ENCODE results near the gene NMNAT1. TPM values are rescaled to one million over a fixed set of nuclear protein-coding genes. Genes with fewer than 3 reads are reported as not detected.
"Not testable (repeated sequence)": the region's sequence is repeated elsewhere in the genome, so short reads cannot be mapped to it uniquely, and the experiment has no call there.

The NMNAT1 gene
- total RNA-seq, 1 donor from 2014 or later = 7.6 TPM

GRCh38 chr1:9992910-9993309 is 49.6 kb downstream of the NMNAT1 start:
- DNase-seq (ENCODE audit: extremely low spot score in 2 of 2) = no peak
- H3K9me3 ChIP-seq = no peaks in the 10 kb centered on the region
- intact Hi-C loops (cut with DNase I) = loop anchor here (10.0 kb wide), 1 partner anchor 48 kb away; the partner anchor contains the start of genes LZIC and NMNAT1
- H3K4me1 ChIP-seq = peaks cover 12% of the 10 kb centered on the region
- H3K27ac ChIP-seq = no peak overlapping the region
- H3K27me3 ChIP-seq = no peaks in the 10 kb centered on the region
- no peak overlapping the region for H3K4me3 ChIP-seq
- H3K36me3 ChIP-seq = no peaks in the 10 kb centered on the region
- TF ChIP-seq, protein P1, sequence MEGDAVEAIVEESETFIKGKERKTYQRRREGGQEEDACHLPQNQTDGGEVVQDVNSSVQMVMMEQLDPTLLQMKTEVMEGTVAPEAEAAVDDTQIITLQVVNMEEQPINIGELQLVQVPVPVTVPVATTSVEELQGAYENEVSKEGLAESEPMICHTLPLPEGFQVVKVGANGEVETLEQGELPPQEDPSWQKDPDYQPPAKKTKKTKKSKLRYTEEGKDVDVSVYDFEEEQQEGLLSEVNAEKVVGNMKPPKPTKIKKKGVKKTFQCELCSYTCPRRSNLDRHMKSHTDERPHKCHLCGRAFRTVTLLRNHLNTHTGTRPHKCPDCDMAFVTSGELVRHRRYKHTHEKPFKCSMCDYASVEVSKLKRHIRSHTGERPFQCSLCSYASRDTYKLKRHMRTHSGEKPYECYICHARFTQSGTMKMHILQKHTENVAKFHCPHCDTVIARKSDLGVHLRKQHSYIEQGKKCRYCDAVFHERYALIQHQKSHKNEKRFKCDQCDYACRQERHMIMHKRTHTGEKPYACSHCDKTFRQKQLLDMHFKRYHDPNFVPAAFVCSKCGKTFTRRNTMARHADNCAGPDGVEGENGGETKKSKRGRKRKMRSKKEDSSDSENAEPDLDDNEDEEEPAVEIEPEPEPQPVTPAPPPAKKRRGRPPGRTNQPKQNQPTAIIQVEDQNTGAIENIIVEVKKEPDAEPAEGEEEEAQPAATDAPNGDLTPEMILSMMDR (IDR thresholded peaks at IDR 0.05) = no peak
- TF ChIP-seq POLR2AphosphoS5 (IDR thresholded peaks at IDR 0.05; ENCODE audit: insufficient read depth in 1 of 2, low read depth in 1 of 2) (no peak), POLR2A (IDR thresholded peaks at IDR 0.05) (no peak)

GRCh38 chr1:9993561-9994075 is 50.3 kb downstream of the NMNAT1 start:
- Histone ChIP-seq H3K4me1 (peaks cover 13% of the 10 kb centered on the region), H3K36me3 (no peaks in the 10 kb centered on the region), H3K27ac (no peak overlapping the region), H3K9me3 (no peaks in the 10 kb centered on the region), H3K4me3 (no peak overlapping the region), H3K27me3 (no peaks in the 10 kb centered on the region)
- no peak for DNase-seq (ENCODE audit: extremely low spot score in 2 of 2)
- intact Hi-C loops (cut with DNase I) = loop anchor here (10.0 kb wide), 1 partner anchor 49 kb away; the partner anchor contains the start of genes LZIC and NMNAT1
- TF ChIP-seq POLR2AphosphoS5 (IDR thresholded peaks at IDR 0.05; ENCODE audit: insufficient read depth in 1 of 2, low read depth in 1 of 2) = no peak
- TF ChIP-seq POLR2A (IDR thresholded peaks at IDR 0.05) = no peak
- TF ChIP-seq, protein P1 (IDR thresholded peaks at IDR 0.05) = no peak

DNA sequence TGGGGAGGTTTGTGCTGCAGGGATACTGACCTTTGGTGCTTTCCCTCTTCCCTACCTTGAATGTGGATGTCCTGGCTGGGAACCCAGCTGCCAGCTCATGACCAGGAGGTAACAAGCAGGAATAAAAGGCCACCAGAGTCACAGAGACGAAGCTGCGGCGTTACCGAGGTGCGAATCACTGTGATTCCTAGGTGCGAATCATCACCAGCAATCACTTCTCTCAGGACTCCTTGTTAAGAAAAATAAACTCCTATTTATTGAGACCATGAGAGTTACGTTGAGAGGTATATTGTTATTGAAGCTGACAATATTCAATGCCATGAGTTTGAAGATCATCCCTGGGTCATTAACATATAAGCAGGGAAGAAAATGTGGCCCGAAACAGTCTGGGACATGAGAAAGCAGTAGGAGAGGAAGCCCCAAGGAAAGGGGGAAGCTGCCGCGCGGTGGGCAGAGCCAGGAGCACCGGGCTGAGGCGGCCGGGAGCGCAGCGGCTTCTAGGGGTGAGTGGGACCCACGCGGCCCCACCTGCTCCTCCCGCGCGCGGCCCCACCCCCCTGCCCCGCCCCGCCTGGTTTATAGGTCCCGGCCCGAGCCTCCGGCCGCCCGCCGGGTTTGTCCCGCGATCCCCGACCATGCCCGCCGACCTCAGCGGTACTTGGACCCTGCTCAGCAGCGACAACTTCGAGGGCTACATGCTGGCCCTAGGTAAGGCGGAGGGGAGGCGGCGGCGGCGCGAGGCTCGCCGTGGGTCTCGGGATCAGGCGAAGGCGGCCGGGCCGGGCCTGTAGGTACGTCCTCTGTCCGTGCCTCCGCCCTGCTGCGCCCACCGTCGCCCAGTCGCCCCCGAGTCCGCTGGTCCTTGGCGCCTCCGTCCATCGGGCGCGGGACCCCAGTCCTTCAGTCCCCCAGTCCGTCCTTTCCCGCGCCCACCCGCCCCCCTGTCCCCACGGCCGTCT is 53.6 kb downstream of the NMNAT1 start, which contains the start of gene RBP7:
Gene RBP7, plus strand, starts transcription at position 605 of the 959 bp plus-strand sequence. Its CDS starts 31 bp downstream, at position 636.
- Histone ChIP-seq H3K4me1 (peaks cover 13% of the 10 kb centered on the region), H3K36me3 (no peaks in the 10 kb centered on the region), H3K9me3 (no peaks in the 10 kb centered on the region), H3K4me3 (peak within 1 kb of the TSS; percentile 47 to 64), H3K27me3 (no peaks in the 10 kb centered on the region), H3K27ac (peak within 1 kb of the TSS; percentile 50)
- intact Hi-C loops (cut with DNase I) = loop anchor here (10.0 kb wide), 1 partner anchor 52 kb away; the partner anchor contains the start of genes LZIC and NMNAT1
- TF ChIP-seq POLR2AphosphoS5 (IDR thresholded peaks at IDR 0.05; ENCODE audit: insufficient read depth in 1 of 2, low read depth in 1 of 2) (no peak), POLR2A (IDR thresholded peaks at IDR 0.05) (no peak)
- TF ChIP-seq, protein P1 (IDR thresholded peaks at IDR 0.05) = no peak
- no peak for DNase-seq (ENCODE audit: extremely low spot score in 2 of 2)

- no peak overlapping the region for H3K4me3 ChIP-seq
- DNase-seq (ENCODE audit: extremely low spot score in 2 of 2) = no peak
- TF ChIP-seq POLR2AphosphoS5 (IDR thresholded peaks at IDR 0.05; ENCODE audit: insufficient read depth in 1 of 2, low read depth in 1 of 2) = no peak
- TF ChIP-seq, protein P1 (IDR thresholded peaks at IDR 0.05) = no peak
- no peak for TF ChIP-seq POLR2A (IDR thresholded peaks at IDR 0.05)
Measured at GRCh38 chr1:10001016-10001665, 57.9 kb downstream of the NMNAT1 start.

GRCh38 chr1:10005248-10005647 is 62.0 kb downstream of the NMNAT1 start:
- H3K27me3 ChIP-seq; H3K4me3 ChIP-seq; H3K36me3 ChIP-seq; DNase-seq (ENCODE audit: extremely low spot score in 2 of 2); intact Hi-C loops (cut with DNase I); H3K4me1 ChIP-seq; H3K27ac ChIP-seq; H3K9me3 ChIP-seq: not testable (repeated sequence)

More at GRCh38 chr1:10001016-10001665, 57.9 kb downstream of the NMNAT1 start:
- Histone ChIP-seq H3K4me1 (peaks cover 13% of the 10 kb centered on the region), H3K9me3 (no peaks in the 10 kb centered on the region), H3K36me3 (no peaks in the 10 kb centered on the region), H3K27me3 (no peaks in the 10 kb centered on the region), H3K27ac (no peak overlapping the region)
- intact Hi-C loops (cut with DNase I) = no loop called here

All from vagina (tissue), 2 donors.